ENCODE results near the gene GPR33.

DNA sequence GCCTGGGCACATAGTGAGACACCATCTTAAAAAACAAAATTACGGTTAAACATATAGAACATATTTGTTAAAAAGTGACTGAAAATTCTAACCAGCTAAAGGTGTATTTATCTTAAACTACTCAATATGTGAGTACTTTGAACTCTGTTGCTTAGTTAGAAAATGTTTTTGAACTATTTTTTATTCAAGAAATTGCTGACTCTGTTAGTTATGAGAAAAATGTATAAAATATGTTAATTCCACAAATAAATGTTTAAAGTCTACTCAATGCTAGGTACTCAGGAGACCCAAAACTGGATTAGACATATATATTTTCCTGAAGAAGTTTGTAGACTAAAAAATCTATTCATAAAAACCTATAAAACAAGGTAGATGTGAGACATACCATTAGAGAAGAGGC lies 23.0 kb upstream of the GPR33 start:
- TF ChIP-seq, protein P1, sequence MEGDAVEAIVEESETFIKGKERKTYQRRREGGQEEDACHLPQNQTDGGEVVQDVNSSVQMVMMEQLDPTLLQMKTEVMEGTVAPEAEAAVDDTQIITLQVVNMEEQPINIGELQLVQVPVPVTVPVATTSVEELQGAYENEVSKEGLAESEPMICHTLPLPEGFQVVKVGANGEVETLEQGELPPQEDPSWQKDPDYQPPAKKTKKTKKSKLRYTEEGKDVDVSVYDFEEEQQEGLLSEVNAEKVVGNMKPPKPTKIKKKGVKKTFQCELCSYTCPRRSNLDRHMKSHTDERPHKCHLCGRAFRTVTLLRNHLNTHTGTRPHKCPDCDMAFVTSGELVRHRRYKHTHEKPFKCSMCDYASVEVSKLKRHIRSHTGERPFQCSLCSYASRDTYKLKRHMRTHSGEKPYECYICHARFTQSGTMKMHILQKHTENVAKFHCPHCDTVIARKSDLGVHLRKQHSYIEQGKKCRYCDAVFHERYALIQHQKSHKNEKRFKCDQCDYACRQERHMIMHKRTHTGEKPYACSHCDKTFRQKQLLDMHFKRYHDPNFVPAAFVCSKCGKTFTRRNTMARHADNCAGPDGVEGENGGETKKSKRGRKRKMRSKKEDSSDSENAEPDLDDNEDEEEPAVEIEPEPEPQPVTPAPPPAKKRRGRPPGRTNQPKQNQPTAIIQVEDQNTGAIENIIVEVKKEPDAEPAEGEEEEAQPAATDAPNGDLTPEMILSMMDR (IDR thresholded peaks at IDR 0.05) = no peak
- no peak for TF ChIP-seq POLR2A (IDR thresholded peaks at IDR 0.05)
- no peak for TF ChIP-seq EP300 (IDR thresholded peaks at IDR 0.05)
